TTC549 (cell line): ENCODE data around the gene TNNT2.

Source experiments
- FAIRE-seq: peaks from 2 replicates; lab custom pipeline; 2012; peaks lifted over from hg19 to GRCh38; lab: Jason Lieb, UNC

TNNT2 gene

DNA sequence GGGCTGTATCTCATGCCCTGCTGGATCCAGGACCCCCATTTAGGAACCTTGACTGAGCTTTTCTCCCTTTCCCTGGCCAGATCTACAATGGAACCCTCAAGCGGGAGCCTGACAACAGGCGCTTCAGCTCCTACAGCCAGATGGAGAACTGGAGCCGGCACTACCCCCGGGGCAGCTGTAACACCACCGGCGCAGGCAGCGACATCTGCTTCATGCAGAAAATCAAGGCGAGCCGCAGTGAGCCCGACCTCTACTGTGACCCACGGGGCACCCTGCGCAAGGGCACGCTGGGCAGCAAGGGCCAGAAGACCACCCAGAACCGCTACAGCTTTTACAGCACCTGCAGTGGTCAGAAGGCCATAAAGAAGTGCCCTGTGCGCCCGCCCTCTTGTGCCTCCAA, 64.4 kb downstream of the TNNT2 start:
- FAIRE-seq, result no peak

DNA sequence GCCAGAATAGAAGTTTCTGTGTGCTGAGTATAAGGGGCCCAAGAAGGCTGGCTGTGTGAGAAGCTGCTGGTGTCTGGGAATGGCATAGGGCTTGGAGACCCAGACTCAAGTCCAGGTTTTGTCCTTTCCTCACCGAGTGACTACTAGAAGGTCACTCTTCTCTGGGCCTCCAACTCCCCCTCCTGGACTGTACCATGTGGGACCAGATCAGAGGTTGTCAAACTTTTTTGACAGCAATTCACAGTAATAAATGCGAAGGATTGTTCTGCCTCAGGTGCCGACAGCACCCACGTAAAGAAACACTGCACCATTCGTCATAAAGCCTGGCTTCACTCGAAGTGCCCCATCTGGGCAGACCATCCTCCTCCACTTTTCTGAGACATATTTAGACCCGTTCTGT, 65.2 kb downstream of the TNNT2 start:
- no peak for FAIRE-seq

DNA sequence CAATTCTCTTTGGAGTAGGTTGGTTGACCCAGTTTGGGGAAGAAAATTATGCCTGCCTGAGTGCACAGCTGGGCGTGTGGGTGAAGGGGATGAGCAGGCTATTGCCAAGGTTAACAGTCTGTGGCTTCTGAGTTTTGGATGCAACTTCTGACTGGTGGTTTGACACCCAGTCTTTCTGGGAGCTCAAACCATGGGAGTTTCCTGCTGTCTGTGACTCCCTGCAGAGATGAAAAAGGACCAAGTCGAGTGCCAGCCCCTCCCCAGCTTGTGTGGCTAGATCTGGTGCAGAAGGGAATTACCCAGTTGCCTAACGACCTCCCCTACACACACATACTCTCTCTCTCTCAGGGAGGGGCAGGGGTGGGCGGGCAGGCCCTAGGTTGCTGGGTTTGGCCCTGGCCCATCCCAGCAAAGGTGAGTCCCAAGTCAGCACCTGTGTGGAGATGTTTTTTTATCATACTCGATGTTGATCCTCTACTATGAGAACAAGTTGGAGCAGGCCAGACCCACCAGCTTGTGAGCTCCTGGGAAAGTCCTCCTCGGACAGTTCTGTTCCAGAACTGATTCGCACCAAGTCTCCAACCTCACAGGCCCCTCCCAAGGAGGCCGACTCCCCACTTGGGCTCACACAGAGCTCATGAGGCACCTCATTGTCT, 66.0 kb downstream of the TNNT2 start:
- no peak for FAIRE-seq

DNA sequence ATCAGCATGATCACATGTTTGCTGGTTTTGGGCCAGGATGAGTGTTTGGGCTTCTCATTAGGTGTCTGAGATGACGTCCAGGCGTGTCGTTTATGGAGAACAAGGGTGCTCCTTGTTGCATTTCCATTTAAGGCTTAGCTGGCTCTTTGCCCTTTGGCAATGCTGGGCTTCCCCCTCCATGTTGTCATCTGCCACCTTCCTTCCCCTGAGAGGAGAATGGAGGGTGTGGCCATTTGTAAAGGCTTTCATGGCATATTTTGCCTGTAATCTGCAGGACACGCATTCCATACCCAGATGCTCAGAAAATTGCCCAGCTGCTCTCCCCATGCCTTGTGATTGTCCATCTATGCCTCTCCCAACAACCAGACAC, 66.5 kb downstream of the TNNT2 start:
- no peak for FAIRE-seq

DNA sequence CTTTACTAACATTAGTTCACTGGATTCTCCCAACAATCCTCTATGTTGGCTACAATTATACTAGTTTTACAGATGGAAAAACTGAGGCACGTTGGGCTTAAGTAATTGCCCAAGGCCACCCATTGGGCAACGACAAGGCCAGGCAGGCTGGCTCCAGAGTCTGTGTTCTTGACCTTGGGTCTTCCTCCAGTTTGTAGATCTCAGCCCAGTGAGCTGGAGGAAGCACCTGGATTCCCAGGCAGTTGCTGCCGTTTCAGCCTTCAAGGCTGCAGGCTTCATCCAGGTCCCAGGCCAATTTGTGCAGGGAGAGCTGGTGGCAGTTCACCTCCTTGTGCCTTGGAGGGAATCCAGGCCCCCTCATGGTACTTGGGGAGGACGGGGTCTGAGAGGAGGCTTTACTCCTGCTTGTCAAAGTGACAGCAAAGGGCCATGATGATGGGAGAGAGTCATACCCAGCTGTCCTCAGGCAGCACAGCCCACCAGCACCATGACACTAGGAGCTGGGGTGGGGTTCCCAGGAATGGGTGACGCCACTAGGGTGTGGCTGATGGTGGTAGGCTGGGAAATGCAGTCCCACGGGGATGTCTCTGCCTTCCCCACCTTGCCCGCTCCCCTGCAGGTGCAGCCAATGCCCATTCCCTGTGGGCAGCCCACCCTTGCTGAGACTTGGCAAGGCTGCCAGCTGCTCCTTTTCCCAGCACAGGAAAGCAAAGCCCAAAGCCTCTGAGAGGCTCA, 67.1 kb downstream of the TNNT2 start:
- no peak for FAIRE-seq

DNA sequence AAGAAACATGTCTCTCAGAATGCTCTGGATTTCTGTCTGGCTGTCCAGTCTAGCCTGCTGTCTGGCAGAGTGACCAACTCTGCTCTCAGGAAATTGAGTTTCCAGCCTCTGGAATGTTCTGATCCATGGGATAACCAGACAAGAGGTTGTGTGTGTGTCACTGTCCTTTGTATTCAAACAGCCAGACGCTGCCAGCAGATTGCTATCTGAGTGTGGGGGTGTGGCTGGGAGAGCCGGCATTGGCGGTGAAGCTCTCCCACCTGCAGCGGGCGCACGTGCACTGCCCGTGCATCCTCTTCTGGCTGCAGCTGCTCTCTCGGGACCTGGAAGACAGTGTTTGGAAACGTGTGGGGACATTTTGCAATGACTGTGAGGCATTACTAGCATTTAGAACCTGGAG, 68.1 kb downstream of the TNNT2 start:
- FAIRE-seq, result no peak
